ENCODE results near the gene GPR84. TPM values are rescaled to one million over a fixed set of nuclear protein-coding genes. Genes with fewer than 3 reads are reported as not detected.

GPR84 gene
- total and polyA plus RNA-seq, 9 of the 15 experiments (the other 6 are each of a cell fraction or from before 2014, with no cell fraction given) = 0.07 to 0.18 (median 0.11) TPM; not detected in 5

- no peak for TF ChIP-seq ZNF518B (CRISPR knock-in tag; IDR thresholded peaks at IDR 0.05)
- TF ChIP-seq MXI1 (IDR thresholded peaks at IDR 0.05; ENCODE audit: low read depth, low read length) = no peak
- 0 out of 2 replicates have a peak, but pooled peaks have one; percentile 25 for TF ChIP-seq ZNF592 (IDR thresholded peaks at IDR 0.05)
- TF ChIP-seq PHF20 (IDR thresholded peaks at IDR 0.05; ENCODE audit: partially characterized antibody) = no peak
- 0 out of 2 replicates have a peak, but pooled peaks have one; percentile 13 for TF ChIP-seq ESRRA (IDR thresholded peaks at IDR 0.05; ENCODE audit: borderline replicate concordance, low read depth)
- peak; percentile 47 for TF ChIP-seq NCOR1 (IDR thresholded peaks at IDR 0.05)
- no peak for TF ChIP-seq RAD51 (IDR thresholded peaks at IDR 0.05; ENCODE audit: borderline replicate concordance, low read depth)
- no peak for TF ChIP-seq HINFP (tag; conservative IDR thresholded peaks at IDR 0.05; ENCODE audit: low read depth)
- TF ChIP-seq, protein P1, sequence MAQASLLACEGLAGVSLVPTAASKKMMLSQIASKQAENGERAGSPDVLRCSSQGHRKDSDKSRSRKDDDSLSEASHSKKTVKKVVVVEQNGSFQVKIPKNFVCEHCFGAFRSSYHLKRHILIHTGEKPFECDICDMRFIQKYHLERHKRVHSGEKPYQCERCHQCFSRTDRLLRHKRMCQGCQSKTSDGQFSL (CRISPR knock-in tag; IDR thresholded peaks at IDR 0.05) = peak; percentile 29; the same call in 1 of the 2 replicates
- TF ChIP-seq, protein P1 (tag; IDR thresholded peaks at IDR 0.05) = peak in 1 of 2 experiments; percentile 26; a peak in 1 of 4 replicates
- TF ChIP-seq NFYB (IDR thresholded peaks at IDR 0.05; ENCODE audit: extremely low read depth, insufficient read length) = no peak
- peak; percentile 46; the same call in 1 of the 2 replicates for TF ChIP-seq PKNOX1 (IDR thresholded peaks at IDR 0.05)
- TF ChIP-seq, protein P2, sequence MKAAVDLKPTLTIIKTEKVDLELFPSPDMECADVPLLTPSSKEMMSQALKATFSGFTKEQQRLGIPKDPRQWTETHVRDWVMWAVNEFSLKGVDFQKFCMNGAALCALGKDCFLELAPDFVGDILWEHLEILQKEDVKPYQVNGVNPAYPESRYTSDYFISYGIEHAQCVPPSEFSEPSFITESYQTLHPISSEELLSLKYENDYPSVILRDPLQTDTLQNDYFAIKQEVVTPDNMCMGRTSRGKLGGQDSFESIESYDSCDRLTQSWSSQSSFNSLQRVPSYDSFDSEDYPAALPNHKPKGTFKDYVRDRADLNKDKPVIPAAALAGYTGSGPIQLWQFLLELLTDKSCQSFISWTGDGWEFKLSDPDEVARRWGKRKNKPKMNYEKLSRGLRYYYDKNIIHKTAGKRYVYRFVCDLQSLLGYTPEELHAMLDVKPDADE (conservative IDR thresholded peaks at IDR 0.05; ENCODE audit: control insufficient read depth, low read depth, low read length) = 0 out of 2 replicates have a peak, but pooled peaks have one; percentile 60
Observed at GRCh38 chr12:54352022-54352531, 12.2 kb downstream of the GPR84 start (continued).

Measured in K562 (cell line).